Fibroblast of skin of abdomen (primary cell): ENCODE measurements around the gene GFY.

ENCODE experiments used
- DNase-seq: peaks from one replicate; pipeline ENCODE4 v3.0.0-alpha.2; 2013

Gene GFY

DNA sequence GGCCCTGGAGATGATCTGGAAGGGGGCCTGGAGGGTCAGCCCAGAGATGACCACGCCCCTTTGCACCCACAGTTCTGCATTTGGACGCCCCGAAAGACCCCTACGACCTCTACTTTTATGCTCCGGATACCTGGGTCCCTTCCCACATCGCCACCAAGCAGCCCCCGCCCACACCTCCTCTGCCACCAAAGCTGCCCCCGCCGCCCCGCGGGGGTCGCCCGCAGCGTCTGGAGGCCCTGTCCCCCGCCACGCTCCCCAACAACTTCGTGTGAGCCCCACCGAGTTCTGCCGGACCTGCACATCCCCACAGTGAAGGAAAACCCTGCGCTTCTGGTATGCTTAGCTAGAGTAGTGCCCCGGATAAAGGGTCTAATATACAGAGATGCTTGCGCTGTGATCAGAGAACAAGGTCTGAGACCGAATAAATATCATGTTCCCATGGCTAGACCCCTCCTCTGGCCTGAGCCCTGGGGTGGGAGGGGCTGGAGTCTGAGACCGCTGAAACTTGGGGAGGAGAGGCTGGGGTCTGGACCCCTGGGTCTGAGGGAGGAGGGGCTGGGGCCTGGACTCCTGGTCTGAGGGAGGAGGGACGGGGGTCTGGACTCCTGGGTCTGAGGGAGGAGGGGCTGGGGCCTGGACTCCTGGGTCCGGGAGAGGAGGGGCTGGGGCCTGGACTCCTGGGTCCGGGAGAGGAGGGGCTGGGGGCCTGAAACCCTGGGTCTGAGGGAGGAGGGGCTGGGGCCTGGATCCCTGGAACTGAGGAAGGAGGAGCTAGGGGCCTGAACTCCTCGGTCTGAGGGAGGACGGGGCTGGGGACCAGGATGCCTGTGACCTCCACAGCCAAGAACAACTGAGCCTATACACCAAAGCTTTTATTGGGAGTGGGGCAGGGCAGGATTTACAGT, 3.6 kb downstream of the GFY start:
- no peak for DNase-seq

GRCh38 chr19:49430172-49430677, 5.0 kb downstream of the GFY start:
- no peak for DNase-seq

DNA sequence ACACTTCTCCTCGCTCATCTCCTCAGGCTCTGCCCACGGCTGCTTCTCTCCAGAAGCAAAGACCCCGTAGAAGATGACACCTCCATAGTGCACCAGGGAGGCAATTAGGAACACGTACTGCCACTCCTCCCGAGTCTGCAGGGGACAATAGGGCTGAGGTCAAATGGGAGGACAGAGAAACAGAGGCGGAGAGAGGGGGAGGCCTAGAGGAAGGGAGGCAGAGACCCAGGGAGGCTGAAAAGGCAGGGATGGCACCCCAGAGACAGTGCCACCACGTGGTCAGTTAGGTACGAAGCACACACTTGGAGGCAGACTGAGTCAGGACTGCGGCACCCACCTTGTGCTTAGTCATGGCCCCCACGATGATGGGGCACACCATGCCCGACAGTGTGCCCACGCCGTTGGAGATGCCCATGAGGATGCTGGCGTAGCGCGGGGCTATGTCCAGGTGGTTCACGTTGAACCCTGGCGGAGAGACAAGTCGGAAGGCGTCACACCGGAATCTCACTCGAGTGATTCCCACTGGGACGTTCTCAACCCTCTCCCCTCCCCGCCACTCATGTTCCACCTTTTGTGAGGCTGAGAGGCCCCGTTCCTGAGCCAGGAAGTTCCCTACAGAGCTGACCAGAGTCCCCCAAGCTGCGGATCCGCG, 5.6 kb downstream of the GFY start:
- no peak for DNase-seq

DNA sequence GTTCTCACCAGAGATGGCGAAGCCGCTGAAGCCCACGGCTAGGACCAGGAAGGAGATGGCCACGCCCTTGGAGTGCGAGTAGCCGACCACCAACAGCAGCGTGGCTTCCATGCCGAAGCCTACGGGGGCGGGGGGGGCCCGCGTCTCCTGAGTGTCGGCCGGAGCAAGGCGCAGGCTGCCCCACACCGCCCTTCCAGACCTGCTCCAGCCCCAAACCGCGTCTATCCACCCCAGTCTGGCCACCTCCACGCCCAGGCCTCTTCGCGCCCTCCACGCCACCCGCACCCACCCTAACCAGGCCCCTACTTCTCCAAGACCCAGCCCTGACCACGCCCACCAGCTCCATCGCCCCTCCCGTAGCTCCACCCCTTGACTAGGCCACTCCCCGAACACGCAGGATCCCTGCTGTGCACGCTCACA, 6.2 kb downstream of the GFY start:
- no peak for DNase-seq

DNA sequence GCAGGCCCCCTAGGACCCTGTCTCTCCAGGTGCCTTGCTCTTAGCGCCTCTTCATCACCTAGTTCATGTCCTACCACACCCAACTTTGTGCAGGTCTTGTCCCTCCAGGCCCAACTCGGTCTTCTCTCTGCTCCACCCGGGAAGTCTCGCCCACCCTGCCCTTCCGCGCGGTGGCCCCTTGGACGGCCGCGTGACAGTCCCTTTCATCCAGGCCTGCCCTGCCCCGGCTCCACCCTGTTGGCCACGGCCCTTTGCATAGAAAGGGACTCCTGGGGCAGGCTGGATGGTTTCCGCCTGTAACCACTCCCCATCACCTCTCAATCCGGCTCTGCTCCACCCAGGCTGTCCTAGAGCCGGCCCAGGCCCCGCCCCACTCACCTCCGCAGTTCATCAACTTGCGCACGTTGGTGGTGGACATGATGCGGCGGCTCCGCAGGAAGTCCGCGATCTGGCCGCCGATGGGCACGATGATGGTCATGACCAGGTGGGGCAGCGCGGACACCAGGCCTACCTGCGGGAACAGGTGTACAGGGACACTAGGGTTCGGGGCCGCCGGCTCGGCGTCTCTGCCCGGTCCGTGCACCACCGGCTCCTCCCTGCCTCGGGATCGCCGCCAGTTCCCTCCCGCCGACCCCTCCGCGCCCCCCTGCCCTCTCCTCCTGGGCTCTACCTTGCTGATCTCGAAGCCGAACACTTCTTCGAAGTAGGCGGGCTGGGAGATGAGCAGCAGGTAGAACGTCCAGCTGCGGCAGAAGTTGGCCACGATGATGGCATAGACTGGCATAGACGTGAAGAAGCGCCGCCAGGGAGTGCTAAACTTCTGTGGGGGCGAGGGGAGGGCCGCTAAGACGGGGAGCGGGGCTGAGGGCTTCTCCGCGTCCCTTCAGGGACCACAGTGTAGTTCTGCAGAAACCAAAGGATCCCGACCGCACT, 7.2 kb downstream of the GFY start:
- DNase-seq, result no peak

DNA sequence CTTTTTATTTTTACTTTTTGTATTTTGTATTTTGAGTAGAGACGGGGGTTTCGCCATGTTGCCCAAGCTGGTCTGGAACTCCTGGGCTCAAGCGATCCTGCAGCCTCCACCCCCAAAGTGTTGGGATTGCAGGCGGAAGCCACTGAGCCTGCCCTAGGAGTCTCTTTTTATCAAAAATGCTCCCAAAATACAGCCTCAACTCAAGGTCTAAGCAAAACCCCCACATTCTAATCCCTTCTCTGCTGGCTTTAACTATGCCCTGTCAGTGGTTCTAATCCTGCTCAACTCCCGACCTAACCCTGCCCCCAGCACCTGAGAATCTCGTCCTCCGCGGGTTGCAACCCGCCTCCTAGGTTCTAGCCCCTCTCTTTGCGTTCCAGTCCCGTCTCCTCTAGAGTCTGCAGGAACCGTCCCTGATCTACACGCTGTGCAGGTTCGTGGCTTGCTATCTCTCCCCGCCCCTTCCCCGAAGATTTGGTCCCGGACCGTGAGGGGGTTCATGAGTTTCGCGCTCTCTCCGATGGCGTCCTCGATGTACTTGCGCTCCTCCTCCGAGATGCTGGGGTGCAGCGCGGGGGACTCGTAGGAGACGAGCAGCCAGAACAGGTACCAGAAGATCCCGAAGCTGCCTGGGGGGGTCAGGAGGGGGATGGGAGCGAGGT, 8.2 kb downstream of the GFY start:
- no peak for DNase-seq

DNA sequence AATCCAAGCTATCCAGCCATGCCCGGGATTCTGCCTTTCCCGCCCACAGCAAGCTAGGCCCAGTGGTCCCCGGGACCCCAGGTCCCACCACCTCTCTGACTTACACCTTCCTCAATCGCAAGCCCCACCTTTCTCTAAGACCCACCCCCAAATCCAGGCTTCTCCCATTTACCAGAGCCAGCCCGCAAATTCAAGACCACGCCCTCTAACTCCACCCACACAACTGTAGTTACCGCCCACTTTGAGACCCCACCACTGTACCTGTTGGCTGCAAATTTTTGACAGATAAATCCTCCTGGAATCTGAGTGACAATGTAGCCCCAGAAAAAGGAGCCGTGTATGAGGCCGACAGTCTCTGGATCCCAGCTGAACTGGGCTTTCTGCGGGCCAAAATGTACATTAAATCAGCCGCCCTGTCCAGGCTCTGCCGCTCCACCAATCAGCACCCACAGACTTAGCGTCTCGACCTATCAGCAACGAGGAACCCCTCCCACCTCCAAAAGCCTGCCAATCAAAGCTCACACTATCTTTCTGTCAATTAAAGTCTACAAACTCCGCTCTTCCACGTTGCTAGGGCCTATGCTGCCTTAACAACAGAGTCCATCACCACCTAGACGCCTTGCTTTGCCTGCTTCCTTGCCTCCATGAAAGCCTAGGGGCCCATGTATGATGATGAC, 9.9 kb downstream of the GFY start:
- DNase-seq, result no peak

- DNase-seq, result no peak
These were observed 10.5 kb downstream of the GFY start for GRCh38 chr19:49435670-49436069.

GRCh38 chr19:49436381-49437017, 11.3 kb downstream of the GFY start:
- DNase-seq, result no peak

- DNase-seq, result no peak
These were observed 12.0 kb downstream of the GFY start for GRCh38 chr19:49437231-49437630.

DNA sequence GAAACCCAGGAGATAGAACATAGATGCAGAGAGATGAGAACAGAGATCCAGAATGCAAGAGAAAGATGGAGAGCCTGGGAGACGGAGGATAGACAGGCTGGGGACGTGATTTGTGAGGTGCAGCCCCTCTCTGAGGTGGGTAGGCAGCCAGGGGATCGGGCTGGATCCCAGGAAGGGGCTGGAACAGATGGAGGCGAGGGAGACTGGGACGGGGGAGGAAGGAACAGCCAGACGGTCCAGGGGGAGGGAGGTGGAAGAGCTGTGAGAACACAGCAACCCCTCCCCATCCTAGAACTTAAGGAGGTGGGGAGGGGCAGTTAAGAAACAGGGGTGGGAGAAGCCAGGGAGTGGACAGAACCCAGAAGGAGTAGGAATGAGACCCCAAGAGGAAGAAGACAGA, 13.1 kb downstream of the GFY start:
- no peak for DNase-seq

- no peak for DNase-seq
These were observed 14.6 kb downstream of the GFY start for GRCh38 chr19:49439836-49440235.

- DNase-seq, result no peak
These were observed 15.4 kb downstream of the GFY start for GRCh38 chr19:49440439-49441209.

- no peak for DNase-seq
These were observed 16.2 kb downstream of the GFY start, which contains the start of gene SLC17A7 for GRCh38 chr19:49441210-49441959. Gene SLC17A7 (minus strand): TSS chr19:49441527. CDS start chr19:49441379, 148 bp downstream.

- no peak for DNase-seq
These were observed 16.8 kb downstream of the GFY start for GRCh38 chr19:49441960-49442350.

DNA sequence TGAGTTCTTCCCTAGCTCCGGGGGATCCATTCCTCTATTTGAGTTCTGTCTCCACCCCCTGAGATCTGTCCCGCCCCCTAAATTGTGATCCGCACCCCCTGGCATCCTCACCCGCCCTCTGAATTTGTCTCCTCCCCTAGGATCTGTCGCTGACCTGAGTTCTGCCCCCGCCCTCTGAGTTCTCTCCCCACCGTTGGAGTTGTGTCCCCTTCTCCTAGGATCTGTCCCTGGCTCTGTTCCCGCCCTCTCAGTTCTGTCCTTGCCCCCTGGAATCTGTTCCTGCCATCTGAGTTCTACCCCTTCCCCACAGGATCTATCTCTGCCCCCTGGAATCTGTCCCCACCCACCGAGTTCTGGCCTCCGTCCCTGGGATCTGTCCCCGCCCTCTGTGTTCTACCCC, 17.2 kb downstream of the GFY start:
- no peak for DNase-seq

DNA sequence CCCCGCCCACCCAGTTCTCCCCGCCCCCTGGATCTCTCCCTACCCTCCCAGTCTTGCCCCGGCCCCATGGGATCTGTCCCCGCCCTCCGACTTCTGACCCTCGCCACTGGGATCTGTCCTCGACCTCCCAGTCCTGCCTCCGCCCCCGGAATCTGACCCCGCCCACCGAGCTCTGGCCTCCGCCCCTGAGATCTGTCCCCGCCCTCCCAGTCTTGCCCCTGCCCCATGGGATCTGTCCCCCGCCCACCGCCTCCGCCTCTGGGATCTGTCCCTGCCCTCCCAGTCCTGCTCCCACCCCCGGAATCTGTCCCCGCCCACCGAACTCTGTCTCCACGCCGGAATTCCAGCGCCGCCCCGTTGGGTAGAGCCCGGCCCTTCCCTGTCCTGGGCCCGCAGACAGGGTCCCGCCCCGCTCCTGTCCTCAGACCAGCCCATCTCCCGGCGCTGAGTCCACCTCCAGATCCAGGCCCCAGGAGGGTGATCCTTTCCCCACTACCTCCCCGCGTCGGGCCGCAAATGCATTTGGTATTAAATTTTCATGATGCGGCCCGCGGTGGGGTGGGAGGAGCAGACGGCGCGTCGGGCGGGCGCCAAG, 17.7 kb downstream of the GFY start:
- DNase-seq, result peak; percentile 85

- DNase-seq, result peak; percentile 95
These were observed 18.3 kb downstream of the GFY start for GRCh38 chr19:49443366-49444099.
